22Rv1 (cell line): ENCODE measurements around the gene NUP210L.

Experiments
- H3K27ac ChIP-seq: fragments of 450-650 bp; 2 replicates; pipeline ENCODE4 v1.5.1; 2017
- CTCF ChIP-seq: fragments of 450-650 bp; IDR thresholded peaks from 2 replicates; pipeline ENCODE4 v1.5.1; 2017; ENCODE audit warnings: mild to moderate bottlenecking
- ZFX ChIP-seq: fragments of 450-650 bp; IDR thresholded peaks from 2 replicates; pipeline ENCODE4 v1.6.1; 2017; ENCODE audit warnings: antibody characterized with exemption, borderline replicate concordance

Gene NUP210L

GRCh38 chr1:153985941-153986761, 168.7 kb downstream of the NUP210L start, which contains the start of gene RAB13:
Gene RAB13, minus strand, starts transcription at chr1:153986339. Its CDS starts 103 bp downstream, at chr1:153986236.
- TF ChIP-seq ZFX (no peak), CTCF (no peak)
- H3K27ac ChIP-seq: peak within 1 kb of the TSS; percentile 92

GRCh38 chr1:153985341-153985912, 169.4 kb downstream of the NUP210L start:
- TF ChIP-seq CTCF (no peak), ZFX (no peak)
- peak overlapping the region; percentile 92 for H3K27ac ChIP-seq

GRCh38 chr1:153984123-153984894, 170.6 kb downstream of the NUP210L start:
- TF ChIP-seq ZFX (no peak), CTCF (no peak)

GRCh38 chr1:153981735-153982134, 173.1 kb downstream of the NUP210L start:
- H3K27ac ChIP-seq: 0 out of 2 replicates have a peak overlapping the region, but pooled peaks have one; percentile 2

More at GRCh38 chr1:153984123-153984894, 170.6 kb downstream of the NUP210L start:
- no peak overlapping the region for H3K27ac ChIP-seq

- peak overlapping the region; percentile 100 for H3K27ac ChIP-seq
Observed at GRCh38 chr1:153979091-153979490, 175.8 kb downstream of the NUP210L start.

GRCh38 chr1:153978274-153978909, 176.5 kb downstream of the NUP210L start:
- peak overlapping the region; percentile 100 for H3K27ac ChIP-seq

More at GRCh38 chr1:153978274-153978909, 176.5 kb downstream of the NUP210L start:
- TF ChIP-seq ZFX: no peak
- TF ChIP-seq CTCF: no peak
